NOMO-1 (cell line): ENCODE measurements around the gene PXMP2.

Experiments used
- DNase-seq, 2 experiments: peaks; one replicate each; lab custom pipeline; 2025; ENCODE audit not compliant: unreplicated experiment in 2 of 2; lab: John Stamatoyannopoulos, UW

PXMP2 gene

DNA sequence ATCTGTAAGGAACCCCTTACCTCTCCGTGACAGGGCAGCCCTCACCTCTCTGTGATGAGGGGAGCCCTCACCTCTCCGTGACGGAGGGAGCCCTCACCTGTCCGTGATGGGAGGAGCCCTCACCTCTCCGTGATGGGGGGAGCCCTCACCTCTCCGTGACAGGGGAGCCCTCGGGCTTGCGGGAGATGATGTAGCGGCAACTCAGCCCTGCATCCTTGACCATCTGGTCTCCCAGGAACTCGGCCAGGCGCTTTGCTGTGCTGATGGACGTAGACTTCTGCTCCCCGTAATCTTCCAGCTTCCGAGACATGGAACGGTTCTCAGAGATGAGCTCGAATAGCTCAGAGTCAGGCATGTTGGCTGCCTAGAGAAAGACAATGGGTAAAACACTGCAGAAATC, 28.2 kb upstream of the PXMP2 start:
- no peak for DNase-seq

DNA sequence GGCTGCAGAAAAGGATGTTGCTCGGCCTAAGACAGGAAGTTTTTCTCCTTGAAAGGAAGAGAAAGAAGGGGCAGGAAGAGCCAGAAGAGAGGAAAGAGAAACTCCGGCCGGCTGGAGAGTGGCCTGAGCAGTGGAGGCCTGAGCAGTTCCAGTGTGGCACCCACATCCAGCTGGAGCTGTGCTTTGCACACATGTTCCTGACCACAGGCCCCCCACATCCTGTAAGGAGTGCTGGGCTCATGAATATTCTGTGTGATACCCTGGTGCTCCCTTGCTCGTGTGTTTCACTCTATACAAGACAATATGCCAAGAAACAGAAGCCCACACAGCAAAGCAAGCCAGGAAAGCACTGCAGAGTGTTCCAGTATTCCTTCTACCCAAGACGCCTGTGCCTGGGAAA, 27.3 kb upstream of the PXMP2 start:
- no peak for DNase-seq

DNA sequence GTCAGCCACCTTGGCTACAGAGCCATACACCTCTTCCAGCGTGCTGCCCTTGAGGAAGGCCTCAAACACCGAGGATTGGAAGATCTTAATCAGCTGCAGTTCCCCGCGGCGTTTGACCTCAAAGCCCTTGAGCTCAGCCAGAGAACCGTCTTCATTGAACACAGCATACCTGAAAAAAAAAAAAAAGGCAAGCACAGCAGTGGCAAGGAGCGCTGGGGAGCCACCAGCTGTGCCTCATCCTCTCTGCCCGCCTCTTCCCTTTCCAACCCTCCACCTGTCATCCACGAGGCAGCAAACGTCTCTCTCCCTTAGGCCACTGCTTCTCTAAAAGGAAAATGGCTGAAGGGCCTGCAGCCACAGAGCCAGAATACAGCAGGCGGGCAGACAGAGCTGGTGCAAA, 26.4 kb upstream of the PXMP2 start:
- no peak for DNase-seq

DNA sequence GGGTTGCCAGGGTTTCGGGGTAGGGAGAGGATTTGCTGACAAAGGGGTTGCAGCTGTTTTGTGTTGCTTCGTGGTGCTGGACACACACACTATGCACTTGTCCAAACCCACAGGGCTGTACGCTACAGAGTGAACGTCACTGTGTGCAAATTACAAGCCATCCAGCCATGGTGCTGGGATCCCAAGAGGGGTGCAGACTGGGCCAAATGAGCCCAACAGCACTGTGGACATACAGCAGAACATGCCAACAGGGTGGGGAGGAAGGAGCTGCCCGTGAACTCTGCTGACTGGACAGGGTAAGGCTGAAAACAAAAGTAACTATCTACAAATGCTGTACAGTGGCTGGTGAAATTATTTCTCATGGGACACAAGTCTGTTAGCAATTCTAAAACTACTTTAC, 25.4 kb upstream of the PXMP2 start:
- no peak for DNase-seq

DNA sequence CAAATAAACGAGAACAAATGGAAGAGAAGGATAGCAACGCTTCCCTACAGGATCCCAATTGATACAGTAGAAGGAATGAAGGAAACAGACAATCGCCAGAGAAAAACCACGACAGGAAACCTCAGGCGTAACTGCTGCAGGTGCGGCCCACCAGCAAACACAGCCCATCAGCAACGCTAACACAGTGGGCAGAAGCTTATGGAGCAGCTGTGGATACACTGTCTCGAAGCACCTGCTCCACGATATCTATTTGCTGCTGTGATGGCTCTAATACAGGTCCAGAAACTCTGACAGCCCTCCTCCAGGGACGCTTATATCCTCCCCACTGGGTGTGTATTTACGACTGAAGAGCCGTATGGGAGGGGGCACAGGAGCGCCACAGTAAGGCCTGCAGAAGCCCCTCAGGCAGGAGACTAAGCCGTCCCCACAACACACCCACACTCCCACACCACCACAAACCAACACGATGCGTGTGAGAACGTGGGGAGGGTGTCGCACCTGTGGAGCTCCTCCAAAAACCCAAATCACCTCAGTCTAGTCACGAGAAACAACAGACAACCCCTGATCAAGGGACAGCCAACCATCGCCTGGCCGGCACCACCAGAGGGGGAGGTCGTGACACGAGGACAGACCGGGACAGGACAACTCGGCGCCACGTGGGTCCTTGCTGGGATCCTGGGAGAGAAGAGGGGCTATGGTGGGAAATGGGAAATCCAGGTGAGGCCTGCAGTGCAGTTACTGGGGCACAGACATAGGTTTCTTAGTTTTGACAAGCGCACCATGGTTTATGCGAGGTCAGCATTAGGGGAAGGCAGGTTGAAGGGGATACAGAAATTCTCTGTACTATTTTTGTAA, 24.3 kb upstream of the PXMP2 start:
- DNase-seq, result no peak

DNA sequence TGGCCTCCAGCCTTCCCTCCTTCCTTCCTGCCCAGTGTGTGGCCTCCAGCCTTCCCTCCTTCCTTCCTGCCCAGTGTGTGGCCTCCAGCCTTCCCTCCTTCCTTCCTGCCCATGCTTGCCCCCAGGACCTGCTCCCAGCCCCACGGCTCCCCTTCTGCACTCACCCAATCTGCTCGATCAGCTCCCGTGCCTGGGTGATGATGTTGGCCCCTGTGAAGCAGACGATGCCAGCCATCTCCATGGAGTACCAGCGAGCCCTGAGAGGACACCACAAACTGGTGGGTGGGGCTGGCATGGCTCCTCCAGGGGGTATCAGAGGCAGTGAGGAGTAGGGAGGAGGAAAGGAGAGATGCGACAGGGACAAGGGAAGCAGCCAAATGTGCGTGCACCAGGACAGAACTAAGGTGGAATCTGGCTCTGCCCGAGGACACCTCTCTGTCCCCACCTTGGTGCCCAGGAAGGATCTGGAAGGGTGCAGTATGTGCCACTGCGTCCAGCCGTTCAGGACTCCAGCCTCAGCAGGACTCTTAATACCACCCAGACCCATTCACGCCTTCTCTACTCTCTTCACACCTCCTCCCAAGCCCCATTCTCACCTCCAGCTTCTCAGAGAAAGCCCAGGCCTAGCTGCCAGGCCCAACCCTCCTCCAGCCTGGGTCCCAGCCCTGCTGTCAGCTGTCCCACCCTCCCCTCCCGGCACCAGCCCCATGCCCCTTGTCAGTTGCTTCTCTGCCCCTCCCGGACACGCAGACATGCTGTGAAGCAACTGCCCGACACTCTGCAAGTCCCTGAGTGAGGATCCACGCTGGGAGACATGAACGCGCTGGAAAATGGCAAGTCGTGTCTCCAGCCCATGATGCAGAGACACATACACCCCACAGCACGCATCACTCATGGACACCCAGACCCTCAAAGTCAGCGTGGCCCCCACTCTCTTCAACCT, 22.9 kb upstream of the PXMP2 start:
- no peak for DNase-seq

DNA sequence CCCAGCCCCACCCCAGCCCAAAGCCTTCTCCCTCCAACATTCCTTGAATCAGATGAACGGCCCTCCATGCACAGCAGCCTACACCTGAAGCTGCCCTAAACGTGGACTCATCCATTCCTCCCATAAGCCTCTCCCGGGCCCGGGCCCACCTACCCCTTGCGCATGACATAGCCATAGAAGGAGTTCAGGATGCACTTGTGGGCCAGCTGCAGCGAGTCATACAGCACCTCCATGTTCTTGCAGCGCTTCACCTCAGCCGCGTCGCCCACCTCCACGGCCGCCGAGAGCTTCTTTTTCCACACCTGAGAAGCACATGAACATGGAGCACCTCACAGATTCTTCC, 22.3 kb upstream of the PXMP2 start:
- no peak for DNase-seq

DNA sequence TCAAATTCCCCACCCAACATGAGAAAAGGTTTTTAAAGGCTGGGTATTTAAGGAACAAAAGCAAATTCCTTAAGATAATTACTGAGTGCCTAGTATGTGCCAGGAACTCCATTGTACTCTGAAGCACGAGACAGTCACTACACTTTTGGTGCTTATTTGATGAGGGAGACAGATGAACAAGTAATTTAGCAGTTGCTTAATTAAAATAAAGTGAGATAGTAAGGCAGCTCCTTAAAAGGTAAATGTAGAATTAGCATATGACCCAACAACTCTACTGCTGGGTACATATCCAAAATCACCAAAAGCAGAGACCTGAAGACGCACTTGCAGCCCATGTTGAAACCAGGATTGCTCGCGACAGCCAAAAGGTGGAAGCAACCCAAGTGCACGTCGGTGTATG, 21.6 kb upstream of the PXMP2 start:
- DNase-seq, result no peak

DNA sequence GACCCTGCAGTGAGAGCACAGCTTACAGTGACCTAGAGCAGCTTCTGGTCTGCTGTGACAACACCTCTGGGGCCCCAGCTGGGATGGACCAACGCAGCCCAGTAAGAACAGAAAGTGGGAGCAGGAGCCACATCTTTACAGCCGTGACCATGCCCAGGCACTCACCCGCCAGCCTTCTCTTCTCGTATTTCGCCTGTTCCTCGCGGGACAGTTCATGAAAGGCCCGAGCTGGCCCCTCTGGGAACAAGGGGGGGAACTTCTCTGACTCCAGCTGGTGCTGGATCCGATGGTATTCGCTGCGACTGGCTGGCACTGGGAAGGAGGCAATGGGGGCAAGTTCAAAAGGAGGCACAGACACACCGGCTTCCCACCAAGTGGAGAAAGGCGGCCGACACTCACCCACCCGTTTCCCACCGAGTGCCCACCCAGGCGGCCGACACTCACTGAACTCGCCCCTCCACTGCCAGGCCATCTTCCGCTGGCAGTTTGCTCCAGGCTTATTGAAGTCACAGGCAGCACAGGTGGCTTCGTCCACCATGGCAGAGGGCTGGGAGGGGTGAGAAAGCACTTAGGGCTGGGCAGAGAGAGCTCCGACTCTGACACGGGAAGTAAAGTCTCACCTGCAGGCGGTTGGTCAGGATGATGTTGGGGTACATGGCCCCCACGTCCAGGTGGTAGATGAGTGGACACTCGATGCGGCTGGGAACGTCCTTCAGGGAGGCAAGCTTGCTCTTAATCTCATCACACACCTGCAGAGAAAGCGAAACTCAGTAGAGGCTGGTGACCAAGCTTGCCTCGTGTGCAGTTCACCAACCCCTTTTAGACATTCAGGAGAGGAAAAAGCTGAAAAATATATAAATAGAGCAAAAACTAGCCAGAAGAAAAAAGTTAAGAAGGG, 18.9 kb upstream of the PXMP2 start:
- no peak for DNase-seq

DNA sequence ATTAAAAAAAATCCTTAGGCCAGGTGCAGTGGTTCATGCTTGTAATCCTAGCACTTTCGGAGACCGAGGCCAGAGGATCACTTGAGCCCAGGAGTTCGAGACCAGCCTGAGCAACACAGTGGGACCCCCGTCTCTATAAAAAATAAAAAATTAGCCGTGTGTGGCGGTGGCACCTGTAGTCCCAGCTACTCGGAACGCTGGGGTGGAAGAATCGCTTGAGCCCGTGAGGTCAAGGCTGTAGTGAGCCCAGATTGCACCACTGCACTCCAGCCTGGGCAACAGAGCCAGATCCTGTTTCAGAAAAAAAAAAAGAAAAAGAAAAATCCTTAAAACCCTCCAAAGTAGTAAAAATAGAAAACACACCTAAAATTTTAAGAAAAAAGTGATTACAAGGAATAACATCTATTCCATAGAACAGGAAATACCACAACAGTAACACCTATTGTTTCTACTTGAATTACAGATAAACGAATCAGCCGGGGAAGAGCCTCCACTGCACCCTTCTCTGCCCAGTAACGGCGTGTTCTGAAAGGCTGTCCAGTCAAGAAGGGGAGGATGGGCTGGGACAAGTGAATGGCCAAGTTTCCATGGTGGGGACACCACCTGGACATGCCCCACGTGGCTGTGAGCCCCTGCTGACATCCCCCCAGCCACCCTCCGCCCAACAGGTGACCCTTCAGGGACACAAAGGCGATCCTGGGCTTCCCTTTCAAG, 18.1 kb upstream of the PXMP2 start:
- DNase-seq, result no peak

DNA sequence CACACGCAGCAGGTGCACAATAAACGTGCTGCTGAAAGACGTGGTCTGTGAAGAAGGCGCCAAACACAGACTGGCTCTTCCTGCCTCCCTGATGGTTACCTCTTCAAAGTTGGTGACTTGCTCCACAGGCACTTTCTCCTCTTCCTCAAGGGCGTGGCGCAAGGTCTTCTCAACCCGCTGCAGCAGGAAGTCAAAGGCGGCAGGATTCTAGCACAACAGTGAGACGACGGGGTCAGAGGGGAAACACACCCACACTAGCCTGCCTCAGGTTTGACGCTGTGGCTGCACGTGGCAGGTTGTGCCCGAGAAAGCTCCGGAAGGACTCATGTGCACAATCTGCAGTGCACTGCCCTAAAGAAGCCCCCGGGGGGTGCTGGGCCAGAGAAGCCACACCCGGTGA, 15.3 kb upstream of the PXMP2 start:
- DNase-seq, result no peak

DNA sequence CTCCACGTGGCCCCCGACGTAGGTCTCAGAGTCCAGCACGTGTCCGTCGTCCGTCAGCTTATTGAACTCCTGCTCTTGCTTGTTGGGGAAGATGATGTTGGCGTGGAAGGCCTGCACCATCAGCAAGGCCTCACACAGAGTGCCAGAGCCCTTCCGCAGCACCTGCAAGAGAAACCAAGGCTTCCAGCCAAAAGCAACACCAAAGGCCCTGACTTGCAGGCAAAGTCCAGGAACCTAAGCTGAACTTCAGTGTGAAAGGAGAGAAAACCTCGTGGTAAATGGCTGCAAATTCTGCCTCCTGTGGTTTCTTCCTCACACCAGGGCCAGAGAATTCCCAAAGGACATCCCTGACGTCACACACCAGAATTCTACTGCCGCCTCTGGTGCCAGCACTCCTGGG, 14.7 kb upstream of the PXMP2 start:
- DNase-seq, result no peak

DNA sequence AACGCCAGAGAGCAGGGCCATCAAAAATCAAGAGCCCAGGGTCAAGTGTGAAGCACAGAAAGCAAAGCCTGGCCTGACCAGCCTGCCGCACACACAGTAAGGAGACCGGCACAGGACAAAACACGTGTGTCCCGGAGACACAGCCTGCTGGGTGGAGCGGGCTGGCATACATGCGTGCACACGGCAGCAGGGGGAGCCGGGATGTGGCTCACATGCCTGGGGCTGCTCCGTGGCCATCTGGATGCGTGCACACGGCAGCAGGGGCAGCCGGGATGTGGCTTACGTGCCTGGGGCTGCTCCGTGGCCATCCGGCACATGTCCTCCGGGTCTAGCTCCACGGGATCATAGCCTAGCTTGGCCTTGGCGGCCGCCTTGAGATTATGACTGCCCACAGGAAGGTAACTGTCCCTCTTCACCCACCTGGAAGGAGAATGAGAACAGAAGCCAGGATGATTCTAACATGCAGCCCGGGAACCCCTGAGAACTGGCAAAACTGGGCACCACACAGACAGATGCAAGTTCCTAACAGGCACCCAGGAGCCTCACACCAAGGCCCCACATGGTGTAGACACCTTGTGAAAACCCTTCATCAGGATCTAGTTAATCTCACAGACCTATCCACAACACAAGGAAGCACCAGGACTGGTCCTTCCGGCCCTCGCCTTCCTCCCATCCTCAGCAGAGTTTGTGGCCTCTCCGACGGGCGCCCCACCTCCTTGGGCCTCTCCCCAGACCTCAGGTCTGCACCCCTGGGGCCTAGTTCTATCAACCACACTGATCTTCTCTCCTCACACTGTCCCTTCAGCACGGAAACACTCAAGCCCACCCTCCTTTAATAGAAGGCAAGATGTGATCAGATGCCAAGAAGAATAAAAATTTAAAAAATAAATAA, 13.9 kb upstream of the PXMP2 start:
- no peak for DNase-seq

DNA sequence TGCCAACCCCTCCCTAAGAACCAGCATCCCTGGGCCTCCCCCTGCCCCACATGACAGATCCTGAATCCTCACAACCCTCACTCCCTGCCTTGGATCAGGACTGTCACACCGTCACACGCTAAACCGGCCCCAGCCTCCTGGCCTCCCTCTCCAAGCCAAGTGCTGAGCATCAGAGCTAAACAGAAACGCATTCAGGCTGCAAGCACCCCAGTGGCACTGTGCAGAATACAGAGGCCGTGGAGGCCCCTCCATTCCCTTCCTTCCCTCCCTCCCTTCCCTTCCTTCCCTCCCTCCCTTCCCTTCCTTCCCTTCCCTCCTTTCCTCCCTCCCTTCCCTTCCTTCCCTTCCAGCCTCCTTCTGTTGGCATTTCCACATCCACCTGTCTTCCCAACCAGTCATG, 12.8 kb upstream of the PXMP2 start:
- no peak for DNase-seq

DNA sequence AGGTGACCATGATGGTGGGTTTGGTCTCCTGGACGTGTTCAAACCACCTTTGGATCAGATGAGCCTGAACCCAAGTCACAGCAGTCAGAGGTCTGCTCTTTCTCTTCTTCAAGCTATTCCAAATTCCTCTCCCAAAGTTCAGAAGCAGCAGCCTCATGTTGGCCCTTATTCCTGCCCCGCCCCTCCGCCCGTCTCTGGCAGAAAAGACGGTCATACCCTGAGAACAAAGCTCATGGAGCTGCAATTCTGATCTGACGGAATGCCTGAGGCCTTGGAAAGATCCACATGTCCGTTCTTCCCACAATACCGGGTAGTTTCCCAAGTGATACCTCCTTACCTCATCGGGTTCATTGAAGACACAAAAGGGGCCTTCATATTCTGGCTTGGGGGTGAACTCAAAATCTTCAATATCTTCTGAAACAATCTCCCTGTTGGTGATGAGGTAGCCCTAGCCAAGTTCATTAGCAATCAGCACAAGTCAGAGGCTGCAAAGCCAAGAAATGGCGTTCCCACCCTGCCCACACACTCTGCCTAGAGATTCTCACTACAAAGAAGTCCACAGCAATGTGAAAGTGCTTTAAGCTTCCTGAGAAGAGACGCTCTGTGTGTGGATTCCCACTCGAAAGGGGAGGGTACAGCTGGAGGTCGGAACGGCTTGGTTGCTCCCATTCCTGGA, 11.5 kb upstream of the PXMP2 start:
- DNase-seq, result no peak

DNA sequence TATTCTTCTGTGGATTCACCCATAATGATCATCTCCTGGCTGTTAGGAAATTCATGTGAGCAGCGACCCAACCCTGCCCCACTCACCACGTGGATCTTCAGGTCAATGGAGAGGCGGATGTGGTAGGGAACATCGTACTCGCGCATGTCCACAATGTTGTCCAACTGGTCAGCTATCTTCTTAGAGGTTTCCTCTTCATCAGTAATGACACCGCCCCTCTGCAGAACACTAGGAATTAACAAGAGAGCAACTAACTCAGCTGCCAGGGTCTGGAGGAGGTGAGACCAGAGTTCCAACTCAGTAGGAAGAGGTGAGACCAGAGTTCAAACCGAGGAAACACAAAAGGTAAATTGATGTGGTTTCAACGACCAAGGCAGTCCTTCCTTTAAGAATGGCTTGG, 9.9 kb upstream of the PXMP2 start:
- no peak for DNase-seq

DNA sequence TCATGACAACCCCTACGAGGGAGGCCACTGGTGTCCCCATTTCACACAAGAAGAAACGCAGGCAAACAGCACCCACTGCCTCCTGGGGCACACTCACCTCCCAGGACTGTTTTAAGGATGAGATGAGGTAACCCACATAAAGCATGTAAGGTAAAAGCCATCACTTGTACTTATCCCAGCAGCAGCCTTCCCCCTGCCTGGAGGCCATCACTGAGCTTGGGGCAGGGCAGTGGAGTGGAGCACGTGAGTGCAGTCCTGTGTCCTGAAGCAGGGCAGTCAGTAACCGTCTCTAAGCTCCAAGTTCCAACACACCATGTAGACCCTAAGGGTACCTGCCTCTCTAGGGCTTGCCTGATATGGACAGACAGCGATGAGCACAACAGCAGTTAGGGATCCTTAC, 2.0 kb upstream of the PXMP2 start:
- no peak for DNase-seq

DNA sequence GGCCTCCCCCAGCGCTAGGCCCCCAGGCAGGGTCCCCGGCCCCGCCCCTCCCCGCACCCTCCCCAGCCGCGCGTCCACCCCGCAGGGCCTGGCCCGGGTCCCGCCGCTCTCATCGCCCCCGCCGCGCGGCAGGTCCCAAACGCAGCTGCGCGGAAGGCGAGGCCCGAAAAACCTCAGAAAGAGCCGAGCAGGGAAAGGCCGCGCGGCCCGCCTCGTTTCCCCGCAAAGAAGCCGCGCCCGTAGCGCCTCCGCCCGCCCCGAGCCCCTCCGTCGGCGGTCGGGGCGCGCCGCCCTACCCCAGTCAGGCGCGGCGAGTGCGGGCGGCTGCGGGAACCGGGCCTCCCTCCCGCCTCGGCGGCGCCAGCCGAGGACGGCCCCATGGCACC, 569 bp upstream of the PXMP2 start:
- peak in 1 of 2 experiments; percentile 24 for DNase-seq

DNA sequence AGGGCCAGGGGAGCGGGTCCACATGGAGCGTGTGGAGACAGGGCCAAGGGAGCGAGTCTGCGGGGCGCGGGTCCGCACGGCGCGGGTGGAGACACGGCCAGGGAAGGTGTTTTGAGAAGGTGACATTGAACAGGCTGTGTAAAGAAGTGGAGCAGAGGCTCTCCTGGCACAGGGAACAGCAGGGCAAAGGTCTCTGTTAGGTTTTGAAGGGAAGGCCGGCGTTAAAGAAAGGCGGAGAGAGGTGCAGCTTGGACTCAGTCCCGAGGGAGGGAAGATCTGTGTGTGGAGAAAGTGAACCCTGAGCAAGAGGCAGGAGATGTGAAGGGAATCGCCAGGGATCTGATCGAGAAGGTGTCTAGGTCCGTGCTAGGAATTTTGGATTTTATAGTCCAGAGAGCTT, 1.8 kb downstream of the PXMP2 start:
- no peak for DNase-seq
